Measurements from ENCODE around the gene SH3TC2.

- no peak for TF ChIP-seq EZH2phosphoT487 (IDR thresholded peaks at IDR 0.05; ENCODE audit: borderline replicate concordance, low read length)
- TF ChIP-seq CTCF (conservative IDR thresholded peaks at IDR 0.05; ENCODE audit: low read depth, low read length), result no peak
- TF ChIP-seq EZH2 (IDR thresholded peaks at IDR 0.05; ENCODE audit: low read length, unreplicated experiment), result no peak
These were observed 21.6 kb downstream of the SH3TC2 start for GRCh38 chr5:149041242-149041641.
